Adrenal gland (tissue), 12 donors: ENCODE measurements around the gene MYL2. TPM values are rescaled to one million over a fixed set of nuclear protein-coding genes. Genes with fewer than 3 reads are reported as not detected.

Experiments used
- DNase-seq, 7 donors: peaks; one replicate each; pipeline ENCODE4 v3.0.0-alpha.2; 2019 to 2020
- H3K27ac ChIP-seq, 5 donors: fragments of 200-600 bp; sonication (generic) in 4 of 5; 1 replicate in 3 of 5; 2 replicates in 2 of 5; pipeline versions ENCODE4 v1.5.1 to v1.8.0; 2016 to 2020; ENCODE audit warnings: mild to moderate bottlenecking in 1 of 5
- H3K27me3 ChIP-seq: fragments of 200-600 bp; 2 replicates; pipeline ENCODE4 v1.8.0; 2021
- H3K36me3 ChIP-seq, 2 donors: fragments of 200-600 bp; replicated peaks in 1 of 2; 1 replicate in 1 of 2; 2 replicates in 1 of 2; pipeline versions ENCODE4 v1.5.1 to v1.8.0; 2018 to 2022
- H3K4me1 ChIP-seq, 2 donors: fragments of 200-600 bp; replicated peaks in 1 of 2; 1 replicate in 1 of 2; 2 replicates in 1 of 2; pipeline versions ENCODE4 v1.5.1 to v1.8.0; 2018 to 2021
- H3K4me3 ChIP-seq, 4 donors: fragments of 200-600 bp; sonication (generic) in 3 of 4; one replicate each; pipeline ENCODE4 v1.5.1; 2016 to 2018
- H3K9me3 ChIP-seq, 3 donors: fragments of 200-600 bp; sonication (generic) in 1 of 3; replicated peaks in 1 of 3; 1 replicate in 2 of 3; 2 replicates in 1 of 3; pipeline versions ENCODE4 v1.5.1 to v1.8.0; 2016 to 2021
- POLR2A ChIP-seq, 2 donors: fragments of 450-650 bp; IDR thresholded peaks; one replicate each; pipeline ENCODE4 v1.6.1; 2017; ENCODE audit warnings: antibody characterized with exemption in 2 of 2, mild to moderate bottlenecking in 2 of 2, moderate library complexity in 1 of 2
- WGBS, 4 donors: extraction: QIAGEN DNeasy Blood & Tissue Kit in 2 of 4; methylation state at CpG; one replicate each; pipeline versions ENCODE4 v1.1.5 to v1.1.7; 2013 to 2017; 5-methylcytosine and 5-hydroxymethylcytosine counted together
- intact Hi-C, 2 donors: fragments of 100-400 bp; cut with DNase I; formaldehyde crosslinking; loops; one replicate each; pipeline versions ENCODE4 v1.14.1 to v1.15.0; 2022 to 2023
- polyA plus RNA-seq, 3 donors: library from polyadenylated mRNA; stranded (reverse); fragments of 200-250 nt in 2 of 3; fragments of 350-450 nt in 1 of 3; fragmentation: Illumina TruSeq in 1 of 3; extraction: RNeasy Lipid Tissue Mini Kit (QIAGEN cat#74804) in 1 of 3; gene quantifications; one replicate each; pipeline ENCODE4 v1.2.3, GENCODE V29; 2013 to 2014
- total RNA-seq, 9 donors: library from RNA; depleted of rRNA in 4 of 9; stranded (reverse); fragments of >200 nt in 4 of 9; fragments of 120-200 nt in 1 of 9; fragmentation: NEBNext Ultra II Directional in 1 of 9; extraction: Animal tissue kit (Norgen Biotek cat#: 25700) in 1 of 9; gene quantifications; one replicate each; pipeline versions ENCODE4 v1.1.0 to v1.2.4, GENCODE V29; 2013 to 2023
- TF ChIP-seq, protein P1 (sequence below), 6 experiments: fragments of 450-650 bp in 4 of 6; fragments of 200-600 bp in 2 of 6; sonication (generic) in 1 of 6; IDR thresholded peaks; 1 replicate in 5 of 6; 2 replicates in 1 of 6; pipeline versions ENCODE4 v1.5.1 to v1.8.0; 2016 to 2021; ENCODE audit warnings: antibody characterized with exemption in 6 of 6, mild to moderate bottlenecking in 2 of 6, moderate library complexity in 1 of 6
- donor health status: healthy with polysubstance abuse.
- donor health status: Bipolar disorder and iron deficiency.
- donor health status: DM: yes; HTN: yes; CAD: no.
- donor health status: DM: no; HTN: no; CAD: no.
- donor health status: DM: no; HTN: no; CAD: no.
- donor health status: DM: yes; HTN: yes; CAD: no.

The MYL2 gene
- total and polyA plus RNA-seq, 12 donors: 0.58 to 6.5 (median 3.2) TPM; not detected in 7

GRCh38 chr12:110865521-110865920, 54.9 kb downstream of the MYL2 start:
- no peak overlapping the region for H3K4me3 ChIP-seq
- intact Hi-C loops: no loop called here
- H3K36me3 ChIP-seq: no peaks in the 10 kb centered on the region
- no peaks in the 10 kb centered on the region for H3K9me3 ChIP-seq
- no peak for DNase-seq
- H3K27ac ChIP-seq: no peak overlapping the region
- 74 to 83% (median 79%) methylated on average over 6 of the region's 6 CpGs for whole genome bisulfite sequencing, 4 donors
- no peaks in the 10 kb centered on the region for H3K27me3 ChIP-seq
- no peaks in the 10 kb centered on the region for H3K4me1 ChIP-seq
- TF ChIP-seq, protein P1, sequence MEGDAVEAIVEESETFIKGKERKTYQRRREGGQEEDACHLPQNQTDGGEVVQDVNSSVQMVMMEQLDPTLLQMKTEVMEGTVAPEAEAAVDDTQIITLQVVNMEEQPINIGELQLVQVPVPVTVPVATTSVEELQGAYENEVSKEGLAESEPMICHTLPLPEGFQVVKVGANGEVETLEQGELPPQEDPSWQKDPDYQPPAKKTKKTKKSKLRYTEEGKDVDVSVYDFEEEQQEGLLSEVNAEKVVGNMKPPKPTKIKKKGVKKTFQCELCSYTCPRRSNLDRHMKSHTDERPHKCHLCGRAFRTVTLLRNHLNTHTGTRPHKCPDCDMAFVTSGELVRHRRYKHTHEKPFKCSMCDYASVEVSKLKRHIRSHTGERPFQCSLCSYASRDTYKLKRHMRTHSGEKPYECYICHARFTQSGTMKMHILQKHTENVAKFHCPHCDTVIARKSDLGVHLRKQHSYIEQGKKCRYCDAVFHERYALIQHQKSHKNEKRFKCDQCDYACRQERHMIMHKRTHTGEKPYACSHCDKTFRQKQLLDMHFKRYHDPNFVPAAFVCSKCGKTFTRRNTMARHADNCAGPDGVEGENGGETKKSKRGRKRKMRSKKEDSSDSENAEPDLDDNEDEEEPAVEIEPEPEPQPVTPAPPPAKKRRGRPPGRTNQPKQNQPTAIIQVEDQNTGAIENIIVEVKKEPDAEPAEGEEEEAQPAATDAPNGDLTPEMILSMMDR (IDR thresholded peaks at IDR 0.05): no peak
- no peak for TF ChIP-seq POLR2A (IDR thresholded peaks at IDR 0.05)

GRCh38 chr12:110863161-110863560, 57.2 kb downstream of the MYL2 start:
- TF ChIP-seq POLR2A (IDR thresholded peaks at IDR 0.05): no peak
- TF ChIP-seq, protein P1 (IDR thresholded peaks at IDR 0.05): no peak
- Histone ChIP-seq H3K27me3 (no peaks in the 10 kb centered on the region), H3K27ac (no peak overlapping the region), H3K9me3 (no peaks in the 10 kb centered on the region), H3K4me1 (no peaks in the 10 kb centered on the region), H3K36me3 (no peaks in the 10 kb centered on the region), H3K4me3 (no peak overlapping the region)
- 73 to 97% (median 91%) methylated on average over 7 of the region's 7 CpGs for WGBS, 4 donors
- DNase-seq: no peak
- intact Hi-C loops: no loop called here

GRCh38 chr12:110862329-110862728, 58.0 kb downstream of the MYL2 start:
- Histone ChIP-seq H3K36me3 (no peaks in the 10 kb centered on the region), H3K27me3 (no peaks in the 10 kb centered on the region), H3K27ac (no peak overlapping the region), H3K9me3 (no peaks in the 10 kb centered on the region), H3K4me1 (no peaks in the 10 kb centered on the region), H3K4me3 (no peak overlapping the region)
- no peak for DNase-seq
- WGBS, 4 donors: 84 to 96% (median 89%) methylated on average over 7 to 9 of the region's 9 CpGs
- TF ChIP-seq, protein P1 (IDR thresholded peaks at IDR 0.05): no peak
- TF ChIP-seq POLR2A (IDR thresholded peaks at IDR 0.05): no peak
- intact Hi-C loops: no loop called here

- no peak for DNase-seq
- intact Hi-C loops: no loop called here
- Histone ChIP-seq H3K27me3 (no peaks in the 10 kb centered on the region), H3K4me3 (no peak overlapping the region), H3K36me3 (no peaks in the 10 kb centered on the region), H3K4me1 (no peaks in the 10 kb centered on the region), H3K27ac (no peak overlapping the region), H3K9me3 (no peaks in the 10 kb centered on the region)
- TF ChIP-seq, protein P1 (IDR thresholded peaks at IDR 0.05): no peak
- TF ChIP-seq POLR2A (IDR thresholded peaks at IDR 0.05): no peak
- 84 to 92% (median 85%) methylated on average over 7 of the region's 7 CpGs for WGBS, 4 donors
Measured at GRCh38 chr12:110861729-110862128, 58.6 kb downstream of the MYL2 start.

Other genes with a start within 250 kb of the MYL2 start
- gene HVCN1, start 231.5 kb downstream of the MYL2 start, total RNA-seq: 10 to 100 TPM in 6 of 9 donors, 1 to 10 TPM in 3; 6.5 to 71.0 (median 13.4) TPM
- 10 to 100 TPM in 1 of 3 donors, 1 to 10 TPM in 2; 5.7 to 41.3 (median 6.5) TPM for gene HVCN1, start 231.5 kb downstream of the MYL2 start, polyA plus RNA-seq
- gene PPP1CC, start 177.7 kb downstream of the MYL2 start, total RNA-seq: 100 to 1,000 TPM in 8 of 9 donors, 10 to 100 TPM in 1; 98.8 to 170 (median 141) TPM
- 100 to 1,000 TPM in 1 of 3 donors, 10 to 100 TPM in 2; 53.7 to 182 (median 58.0) TPM for gene PPP1CC, start 177.7 kb downstream of the MYL2 start, polyA plus RNA-seq
- gene CCDC63, start 73.6 kb downstream of the MYL2 start, total RNA-seq: not detected
- not detected for gene CCDC63, start 73.6 kb downstream of the MYL2 start, polyA plus RNA-seq
- gene CUX2, start 113.6 kb upstream of the MYL2 start, total RNA-seq: under 1 TPM in 5 of 9 donors, not detected in 4; under 0.01 to 0.17 (median 0.11) TPM
- gene CUX2, start 113.6 kb upstream of the MYL2 start, polyA plus RNA-seq: under 1 TPM; under 0.01 to 0.03 (median 0.02) TPM